ENCODE measurements around the gene GALNT18. TPM values are rescaled to one million over a fixed set of nuclear protein-coding genes. Genes with fewer than 3 reads are reported as not detected.
A peak's percentile ranks its signal among the peaks of the same experiment; 100 is the strongest.

GALNT18 gene
- total and polyA plus RNA-seq, 5 donors, result 17.5 to 32.2 (median 21.0) TPM

DNA sequence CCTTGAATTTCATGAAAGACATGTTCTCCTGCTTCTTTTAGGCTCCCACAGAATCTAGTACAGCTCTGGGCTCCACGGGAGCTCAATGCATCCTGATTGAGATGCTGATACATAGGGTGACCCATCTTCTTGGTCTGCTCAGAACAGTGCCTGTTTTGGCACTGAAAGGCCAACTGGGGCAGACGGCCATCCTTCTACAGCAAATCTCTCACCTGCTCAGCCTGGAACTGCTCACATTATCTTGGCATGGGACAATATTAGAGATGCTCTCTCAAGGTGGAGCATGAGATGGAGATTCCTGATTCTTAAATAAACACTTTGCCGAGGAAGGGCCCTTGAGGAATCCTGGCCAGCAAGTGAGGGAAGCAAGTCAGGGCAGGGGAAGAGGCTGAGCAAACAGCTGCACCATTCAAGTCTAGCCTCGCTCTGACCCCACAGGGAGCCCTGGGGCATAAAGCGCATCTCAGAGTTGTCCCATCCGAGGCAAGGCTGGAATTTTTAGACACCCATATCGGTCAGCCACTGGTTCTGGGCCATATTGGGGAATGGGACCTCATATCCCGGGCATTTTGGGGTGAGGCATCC, 210.3 kb downstream of the GALNT18 start:
- peaks cover 27% of the 10 kb centered on the region for H3K4me1 ChIP-seq (ENCODE audit: control insufficient read depth, insufficient read depth, low read length)
- no peak overlapping the region for H3K27ac ChIP-seq (ENCODE audit: low read length)
- WGBS, result 93% methylated on average over 8 of the region's 8 CpGs
- ATAC-seq (no peak), DNase-seq (no peak)
- no peak overlapping the region for H3K4me3 ChIP-seq (ENCODE audit: low read length)
- H3K9me3 ChIP-seq (ENCODE audit: control insufficient read depth, low read length), result no peaks in the 10 kb centered on the region
- intact Hi-C loops (cut with DNase I), result no loop called here
- H3K27me3 ChIP-seq (ENCODE audit: control insufficient read depth, insufficient read depth), result no peaks in the 10 kb centered on the region

DNA sequence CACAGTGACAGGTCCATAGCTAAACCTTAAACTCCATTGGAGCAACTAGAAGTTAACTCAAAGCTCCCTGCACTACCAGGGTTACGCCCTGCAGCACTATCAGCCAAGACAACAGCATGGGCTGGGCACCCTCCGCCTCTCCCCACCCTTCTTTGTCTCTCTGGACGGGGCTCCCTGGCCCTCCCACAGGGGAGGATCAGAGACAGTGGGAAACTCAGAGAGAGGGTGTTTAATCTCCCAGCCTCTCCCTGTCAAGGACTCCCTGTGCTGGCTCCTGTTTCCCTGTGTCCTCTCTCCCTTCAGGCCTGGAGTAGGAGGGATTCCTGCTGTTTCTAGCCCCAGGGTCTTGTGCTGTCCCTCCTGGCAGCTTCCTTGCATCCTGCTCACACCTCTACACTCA, 211.9 kb downstream of the GALNT18 start:
- WGBS, result 46% methylated on average over 3 of the region's 3 CpGs
- no peak overlapping the region for H3K27ac ChIP-seq (ENCODE audit: low read length)

DNA sequence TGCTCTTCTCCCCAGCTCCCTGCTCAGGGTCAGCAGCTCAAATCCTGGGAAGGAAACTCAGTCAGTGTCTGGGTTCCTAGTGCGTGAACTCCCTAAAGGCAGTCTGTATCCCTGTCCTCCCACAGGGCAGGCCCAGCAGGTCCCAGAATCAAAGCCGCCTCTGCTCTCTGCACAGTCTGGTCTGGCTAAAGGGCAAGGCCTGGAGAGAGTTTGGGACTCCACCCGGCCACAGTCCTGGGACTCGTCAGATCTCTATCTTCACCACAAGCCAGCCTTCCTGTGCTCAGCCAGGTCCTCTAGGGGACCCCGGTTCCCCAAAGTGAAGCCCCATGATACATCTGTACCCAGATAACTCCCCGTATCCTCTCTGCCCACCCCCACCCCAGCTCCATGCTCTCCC, 212.6 kb downstream of the GALNT18 start:
- Histone ChIP-seq H3K27ac (ENCODE audit: low read length) (no peak overlapping the region), H3K9me3 (ENCODE audit: control insufficient read depth, low read length) (no peaks in the 10 kb centered on the region), H3K27me3 (ENCODE audit: control insufficient read depth, insufficient read depth) (no peaks in the 10 kb centered on the region), H3K4me1 (ENCODE audit: control insufficient read depth, insufficient read depth, low read length) (peaks cover 21% of the 10 kb centered on the region), H3K4me3 (ENCODE audit: low read length) (no peak overlapping the region)
- ATAC-seq, result peak in 1 of 2 donors; percentile 30
- no peak for DNase-seq
- intact Hi-C loops (cut with DNase I), result loop anchor here in 2 of 4 donors (10.0 kb wide), 1 partner anchor 216 kb away; the partner anchor contains the start of gene GALNT18 (in 2 of the 2)
- 63% methylated on average over 6 of the region's 6 CpGs for WGBS

More for the DNA sequence above, 211.9 kb downstream of the GALNT18 start:
- Histone ChIP-seq H3K4me1 (ENCODE audit: control insufficient read depth, insufficient read depth, low read length) (peaks cover 21% of the 10 kb centered on the region), H3K9me3 (ENCODE audit: control insufficient read depth, low read length) (no peaks in the 10 kb centered on the region), H3K27me3 (ENCODE audit: control insufficient read depth, insufficient read depth) (no peaks in the 10 kb centered on the region), H3K4me3 (ENCODE audit: low read length) (no peak overlapping the region)
- ATAC-seq (peak in 1 of 2 donors; percentile 81), DNase-seq (peak in 1 of 3 donors; percentile 58)
- intact Hi-C loops (cut with DNase I), result loop anchor here in 2 of 4 donors (10.0 kb wide), 1 partner anchor 215 kb away; the partner anchor contains the start of gene GALNT18 (in 2 of the 2)

DNA sequence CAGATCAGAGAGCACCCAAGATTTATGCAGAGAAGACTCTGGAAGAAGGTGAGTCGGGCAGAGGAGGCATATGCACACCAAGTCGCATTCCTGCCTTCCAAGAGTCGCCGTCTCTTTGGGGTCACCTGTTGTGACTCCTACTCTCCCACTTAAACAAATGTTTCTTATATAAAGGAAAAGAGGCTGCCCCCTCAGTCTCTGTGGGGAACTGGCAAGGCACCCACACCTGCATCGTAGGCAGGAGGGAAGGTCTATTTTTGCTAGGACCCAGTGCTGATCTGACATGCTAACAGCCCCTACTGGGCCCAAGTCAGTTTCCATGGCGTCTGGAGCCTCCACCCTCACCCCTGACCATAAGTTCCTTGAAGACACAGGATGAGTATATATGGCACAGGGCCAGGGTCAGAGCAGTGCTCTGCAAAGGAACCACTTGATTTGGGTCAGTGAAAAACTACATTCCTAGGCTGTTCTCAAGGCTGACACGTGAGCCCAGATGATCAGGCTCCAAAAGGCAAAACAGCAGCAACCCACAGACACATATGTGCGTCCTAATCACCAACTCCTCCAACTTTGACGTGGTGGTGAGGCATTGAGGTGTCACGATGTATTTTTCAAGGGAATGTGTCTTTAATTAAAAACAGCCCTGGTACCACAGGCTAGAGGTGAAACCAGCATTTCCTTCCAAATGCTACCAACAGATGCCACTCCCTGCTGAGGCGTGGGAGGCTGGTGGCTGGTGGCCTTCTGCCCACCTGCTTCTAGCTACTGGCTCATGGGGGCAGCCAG, 213.2 kb downstream of the GALNT18 start:
- DNase-seq (peak in 1 of 3 donors; percentile 51), ATAC-seq (no peak)
- Histone ChIP-seq H3K4me1 (ENCODE audit: control insufficient read depth, insufficient read depth, low read length) (peaks cover 25% of the 10 kb centered on the region), H3K27me3 (ENCODE audit: control insufficient read depth, insufficient read depth) (no peaks in the 10 kb centered on the region), H3K4me3 (ENCODE audit: low read length) (no peak overlapping the region), H3K9me3 (ENCODE audit: control insufficient read depth, low read length) (no peaks in the 10 kb centered on the region), H3K27ac (ENCODE audit: low read length) (no peak overlapping the region)
- 89% methylated on average over 11 of the region's 11 CpGs for WGBS
- intact Hi-C loops (cut with DNase I), result loop anchor here in 2 of 4 donors (10.0 kb wide), 1 partner anchor 216 kb away; the partner anchor contains the start of gene GALNT18 (in 2 of the 2)

DNA sequence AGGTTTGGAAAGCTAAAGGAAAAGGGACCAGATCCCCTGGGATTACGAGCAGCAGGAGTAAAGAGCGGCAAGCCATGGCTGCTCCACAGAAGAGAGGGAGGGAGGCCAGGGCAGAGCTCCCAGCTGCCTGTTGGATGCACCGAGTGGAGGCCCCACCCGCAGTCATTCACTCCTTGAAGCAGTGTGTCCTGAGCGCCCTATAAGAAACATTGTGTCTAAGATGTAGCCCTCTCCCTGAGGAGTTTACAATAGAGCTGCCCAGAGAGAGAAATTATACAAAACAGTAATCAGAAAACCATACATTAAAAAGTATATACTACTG, 214.1 kb downstream of the GALNT18 start:
- peaks cover 25% of the 10 kb centered on the region for H3K4me1 ChIP-seq (ENCODE audit: control insufficient read depth, insufficient read depth, low read length)
- H3K4me3 ChIP-seq (ENCODE audit: low read length), result no peak overlapping the region
- H3K27ac ChIP-seq (ENCODE audit: low read length), result peak overlapping the region; percentile 88
- 49% methylated on average over 5 of the region's 5 CpGs for WGBS
- intact Hi-C loops (cut with DNase I), result loop anchor here in 2 of 4 donors (10.0 kb wide), 1 partner anchor 217 kb away; the partner anchor contains the start of gene GALNT18 (in 2 of the 2)
- no peaks in the 10 kb centered on the region for H3K27me3 ChIP-seq (ENCODE audit: control insufficient read depth, insufficient read depth)
- ATAC-seq, result peak; percentile 6 to 43
- DNase-seq, result peak in 1 of 3 donors; percentile 79
- H3K9me3 ChIP-seq (ENCODE audit: control insufficient read depth, low read length), result no peaks in the 10 kb centered on the region

DNA sequence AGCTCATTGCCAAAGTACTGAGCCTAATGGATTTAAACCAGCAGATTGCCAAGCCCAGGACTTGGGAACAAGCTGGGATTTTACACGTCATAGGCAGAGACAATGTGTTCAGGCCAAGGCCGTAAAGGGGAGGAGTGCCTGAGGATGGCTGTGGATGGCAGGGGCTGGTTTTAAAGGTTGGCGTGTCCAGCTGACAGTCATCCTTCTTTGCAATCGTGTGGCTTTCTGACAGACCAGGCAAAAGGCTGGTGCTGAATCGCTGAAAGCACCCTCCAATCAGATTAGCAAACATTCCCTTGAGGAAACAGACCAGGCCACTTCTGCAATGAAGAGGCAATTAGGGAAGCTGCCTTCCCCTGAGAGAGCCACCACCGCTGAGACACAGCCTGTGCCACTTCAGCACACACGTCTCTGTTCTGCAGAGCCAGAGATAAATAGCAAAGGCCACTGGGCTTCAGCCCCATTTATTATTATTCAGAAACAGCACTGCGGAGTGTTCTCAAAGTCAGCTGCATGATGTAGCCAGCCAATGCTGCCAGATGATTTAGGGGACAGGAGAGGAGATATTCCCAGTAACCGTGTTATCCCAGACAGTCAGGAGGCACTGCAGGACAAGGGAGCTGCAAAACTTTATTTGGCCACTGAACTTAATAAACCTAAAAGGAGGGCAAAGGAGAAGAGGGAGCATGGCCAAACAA, 214.6 kb downstream of the GALNT18 start:
- Histone ChIP-seq H3K4me3 (ENCODE audit: low read length) (no peak overlapping the region), H3K27me3 (ENCODE audit: control insufficient read depth, insufficient read depth) (no peaks in the 10 kb centered on the region), H3K27ac (ENCODE audit: low read length) (peak overlapping the region; percentile 88), H3K4me1 (ENCODE audit: control insufficient read depth, insufficient read depth, low read length) (peaks cover 25% of the 10 kb centered on the region), H3K9me3 (ENCODE audit: control insufficient read depth, low read length) (no peaks in the 10 kb centered on the region)
- peak; percentile 75 to 79 for ATAC-seq
- 25% methylated on average over 9 of the region's 9 CpGs for WGBS
- DNase-seq, result peak in 1 of 3 donors; percentile 72
- intact Hi-C loops (cut with DNase I), result loop anchor here in 2 of 4 donors (10.0 kb wide), 1 partner anchor 218 kb away; the partner anchor contains the start of gene GALNT18 (in 2 of the 2)

DNA sequence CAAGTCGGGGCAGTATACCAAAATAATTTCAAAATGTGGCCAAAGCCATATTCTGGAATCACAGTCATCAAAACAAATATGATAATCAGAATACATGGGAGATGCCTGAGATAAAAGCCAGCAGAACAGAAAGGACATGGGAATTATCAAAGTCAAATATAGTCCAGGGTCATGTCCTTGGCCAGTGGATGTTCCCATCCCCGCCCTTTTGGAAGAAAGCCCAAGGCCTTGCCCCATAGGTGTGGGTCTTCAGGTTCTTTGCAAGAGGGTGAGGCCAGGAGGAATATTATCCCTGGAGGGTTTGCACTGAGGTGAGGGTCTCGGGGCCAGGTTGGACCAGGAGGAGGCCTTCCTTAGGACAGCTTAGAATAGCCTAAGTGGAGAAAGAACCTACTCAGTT, 215.2 kb downstream of the GALNT18 start:
- 74% methylated on average over 3 of the region's 3 CpGs for WGBS
- peaks cover 25% of the 10 kb centered on the region for H3K4me1 ChIP-seq (ENCODE audit: control insufficient read depth, insufficient read depth, low read length)
- no peaks in the 10 kb centered on the region for H3K27me3 ChIP-seq (ENCODE audit: control insufficient read depth, insufficient read depth)
- H3K27ac ChIP-seq (ENCODE audit: low read length), result peak overlapping the region; percentile 88
- no peaks in the 10 kb centered on the region for H3K9me3 ChIP-seq (ENCODE audit: control insufficient read depth, low read length)
- ATAC-seq (no peak), DNase-seq (no peak)
- intact Hi-C loops (cut with DNase I), result loop anchor here in 2 of 4 donors (10.0 kb wide), 1 partner anchor 218 kb away; the partner anchor contains the start of gene GALNT18 (in 2 of the 2)
- H3K4me3 ChIP-seq (ENCODE audit: low read length), result no peak overlapping the region

DNA sequence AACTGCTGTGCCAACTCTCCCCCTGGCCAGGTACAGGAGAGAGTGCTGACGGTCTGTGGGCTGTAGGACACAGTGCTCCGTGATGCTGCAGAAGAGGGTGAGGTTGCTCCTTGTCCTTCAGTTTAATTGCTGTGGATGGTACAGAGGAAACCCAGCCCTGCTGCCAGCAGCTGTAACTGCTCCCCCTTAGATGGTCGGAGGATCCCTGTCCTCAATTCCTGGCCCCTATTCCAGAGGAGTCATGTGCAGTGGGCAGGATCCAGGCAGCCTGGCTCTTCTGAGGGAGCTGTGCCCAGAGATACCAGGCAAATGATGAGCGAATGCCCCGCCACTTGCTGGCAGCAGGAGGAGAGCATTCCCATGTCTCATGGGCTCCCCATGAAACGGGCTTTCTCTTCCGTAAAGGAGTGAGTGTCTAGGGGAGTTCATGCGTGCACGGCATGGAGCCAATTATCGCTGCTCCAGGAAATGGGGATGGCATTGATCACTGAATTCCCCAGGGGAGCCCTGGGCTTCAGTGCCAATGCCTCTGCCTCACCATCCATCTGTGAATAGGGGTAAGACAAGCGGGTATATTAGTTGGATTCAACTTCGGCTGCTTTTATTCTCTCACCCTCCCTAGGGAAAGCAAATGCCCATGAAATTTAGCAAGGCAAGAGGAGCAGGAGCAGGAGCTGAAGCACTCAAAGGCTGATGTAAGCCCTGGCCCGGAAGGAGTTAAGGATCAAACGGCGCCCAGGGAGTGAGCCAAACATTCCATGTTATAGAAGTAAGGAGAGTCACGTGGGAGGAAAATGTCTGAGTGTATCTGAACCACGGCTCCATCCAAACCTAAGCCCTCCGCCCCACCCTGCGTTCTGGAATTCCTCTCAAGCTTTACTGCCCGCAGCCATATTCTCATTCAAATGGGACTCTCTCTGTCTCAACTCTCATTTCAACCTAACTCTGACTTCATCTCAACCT, 217.8 kb downstream of the GALNT18 start:
- no peaks in the 10 kb centered on the region for H3K27me3 ChIP-seq (ENCODE audit: control insufficient read depth, insufficient read depth)
- no peak overlapping the region for H3K4me3 ChIP-seq (ENCODE audit: low read length)
- no peak overlapping the region for H3K27ac ChIP-seq (ENCODE audit: low read length)
- H3K4me1 ChIP-seq (ENCODE audit: control insufficient read depth, insufficient read depth, low read length), result peaks cover 19% of the 10 kb centered on the region
- ATAC-seq (peak; percentile 41 to 70), DNase-seq (peak in 1 of 3 donors; percentile 74)
- WGBS, result 50% methylated on average over 20 of the region's 20 CpGs
- H3K9me3 ChIP-seq (ENCODE audit: control insufficient read depth, low read length), result no peaks in the 10 kb centered on the region
- intact Hi-C loops (cut with DNase I), result loop anchor here in 2 of 4 donors (10.0 kb wide), 1 partner anchor 221 kb away; the partner anchor contains the start of gene GALNT18 (in 2 of the 2)

DNA sequence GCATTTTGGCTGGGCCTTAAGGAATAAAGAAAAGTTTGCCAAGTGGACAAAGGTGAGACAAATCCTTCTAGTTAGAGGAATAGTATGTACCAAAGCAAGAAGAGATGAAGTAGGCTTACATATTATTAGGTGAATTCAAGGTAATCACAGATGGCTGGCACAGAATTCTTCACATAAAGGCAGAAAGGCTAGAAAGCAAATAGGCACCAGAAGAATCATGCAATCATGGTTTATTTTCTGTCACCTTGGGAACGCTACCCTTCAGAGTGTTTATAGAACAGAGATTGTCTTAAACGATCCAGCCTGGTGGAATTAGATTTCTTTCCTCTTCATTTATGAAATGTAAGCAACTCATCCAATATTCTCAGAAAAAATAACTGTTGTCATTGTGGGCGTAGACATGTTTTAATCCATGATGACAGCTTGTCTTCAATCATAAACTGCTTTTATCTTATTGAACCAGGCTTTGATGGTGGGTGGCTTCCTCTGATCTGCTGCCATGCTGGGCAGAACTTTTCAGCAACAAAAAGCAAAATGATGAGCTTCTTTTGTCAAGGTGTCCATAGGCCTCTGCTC, 219.8 kb downstream of the GALNT18 start:
- WGBS, result 82% methylated on average over 3 of the region's 3 CpGs
- Histone ChIP-seq H3K4me3 (ENCODE audit: low read length) (no peak overlapping the region), H3K27me3 (ENCODE audit: control insufficient read depth, insufficient read depth) (no peaks in the 10 kb centered on the region), H3K27ac (ENCODE audit: low read length) (no peak overlapping the region), H3K4me1 (ENCODE audit: control insufficient read depth, insufficient read depth, low read length) (peaks cover 9% of the 10 kb centered on the region), H3K9me3 (ENCODE audit: control insufficient read depth, low read length) (no peaks in the 10 kb centered on the region)
- ATAC-seq (no peak), DNase-seq (no peak)
- intact Hi-C loops (cut with DNase I), result loop anchor here in 2 of 4 donors (10.0 kb wide), 1 partner anchor 223 kb away; the partner anchor contains the start of gene GALNT18 (in 2 of the 2)
